Measurements from ENCODE around the gene CSTA. TPM values are rescaled to one million over a fixed set of nuclear protein-coding genes. Genes with fewer than 3 reads are reported as not detected.

Gene CSTA
- total RNA-seq, 3 donors from 2014 or later (not counting 1 experiment from before 2014, with no cell fraction given) = 3.1 to 7.8 (median 4.0) TPM

- peaks cover 56% of the 10 kb centered on the region for H3K36me3 ChIP-seq (ENCODE audit: control insufficient read depth, insufficient read depth, low read length)
- peaks cover 17% of the 10 kb centered on the region for H3K36me3 Mint-ChIP-seq
Measured at GRCh38 chr3:122366379-122366749, 41.3 kb downstream of the CSTA start.

GRCh38 chr3:122374034-122374433, 49.0 kb downstream of the CSTA start:
- Histone ChIP-seq H3K36me3 (ENCODE audit: control insufficient read depth, insufficient read depth, low read length) (peaks cover 18% of the 10 kb centered on the region), H3K27me3 (ENCODE audit: control insufficient read depth, insufficient read depth, low read length) (no peaks in the 10 kb centered on the region), H3K9me3 (ENCODE audit: control insufficient read depth, insufficient read depth, low read length) (no peaks in the 10 kb centered on the region), H3K27ac (ENCODE audit: low read length) (no peak overlapping the region), H3K4me3 (ENCODE audit: low read length) (no peak overlapping the region), H3K4me1 (ENCODE audit: control insufficient read depth, insufficient read depth, low read length) (no peaks in the 10 kb centered on the region)
- ATAC-seq (no peak), DNase-seq (no peak)
- Mint-ChIP-seq H3K4me3 (no peak overlapping the region), H3K9me3 (no peaks in the 10 kb centered on the region), H3K36me3 (peaks cover 7% of the 10 kb centered on the region), H3K27me3 (ENCODE audit: low read depth in 2 of 2) (no peaks in the 10 kb centered on the region), H3K4me1 (peaks cover 4 to 5% of the 10 kb centered on the region in 2 donors), H3K27ac (no peak overlapping the region)
- no CpG with 5 or more reads among the region's 1 CpG for WGBS (ENCODE audit: insufficient coverage)
- TF ChIP-seq CTCF (IDR thresholded peaks at IDR 0.05) = no peak
- intact Hi-C loops (cut with micrococcal nuclease) = no loop called here

More at GRCh38 chr3:122366379-122366749, 41.3 kb downstream of the CSTA start:
- Histone ChIP-seq H3K27ac (ENCODE audit: low read length) (no peak overlapping the region), H3K9me3 (ENCODE audit: control insufficient read depth, insufficient read depth, low read length) (no peaks in the 10 kb centered on the region), H3K4me1 (ENCODE audit: control insufficient read depth, insufficient read depth, low read length) (no peaks in the 10 kb centered on the region), H3K4me3 (ENCODE audit: low read length) (no peak overlapping the region), H3K27me3 (ENCODE audit: control insufficient read depth, insufficient read depth, low read length) (no peaks in the 10 kb centered on the region)
- ATAC-seq (no peak), DNase-seq (no peak)
- H3K27ac Mint-ChIP-seq = no peak overlapping the region
- 98% methylated on average over 4 of the region's 5 CpGs for WGBS (ENCODE audit: insufficient coverage)
- no peak overlapping the region for H3K4me3 Mint-ChIP-seq
- no peak for TF ChIP-seq CTCF (IDR thresholded peaks at IDR 0.05)
- H3K9me3 Mint-ChIP-seq = no peaks in the 10 kb centered on the region
- intact Hi-C loops (cut with micrococcal nuclease) = no loop called here
- no peaks in the 10 kb centered on the region for H3K27me3 Mint-ChIP-seq (ENCODE audit: low read depth in 2 of 2)
- peaks cover 4% of the 10 kb centered on the region in 2 donors for H3K4me1 Mint-ChIP-seq

DNA sequence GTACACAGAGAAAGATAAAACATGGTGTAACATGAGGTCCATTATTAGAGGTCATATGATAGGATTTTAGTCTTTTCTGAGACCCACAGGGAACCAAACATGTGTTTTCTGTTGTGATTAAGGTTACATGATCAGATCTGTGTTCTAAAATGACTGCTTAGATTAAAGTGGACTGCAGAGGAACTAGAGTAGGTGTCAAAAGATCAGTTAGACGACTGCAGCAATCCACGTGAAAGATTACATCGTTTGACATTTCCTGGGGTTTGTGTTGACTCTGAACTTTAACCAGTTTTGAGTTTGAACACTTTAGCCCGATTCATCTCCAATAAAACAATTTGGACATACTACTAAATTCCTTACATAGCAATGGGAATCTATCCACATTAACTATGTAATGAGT, 52.9 kb downstream of the CSTA start:
- Mint-ChIP-seq H3K9me3 (no peaks in the 10 kb centered on the region), H3K36me3 (no peaks in the 10 kb centered on the region), H3K27ac (no peak overlapping the region), H3K4me1 (peaks cover 7% of the 10 kb centered on the region in 2 donors), H3K4me3 (no peak overlapping the region), H3K27me3 (ENCODE audit: low read depth in 2 of 2) (no peaks in the 10 kb centered on the region)
- Histone ChIP-seq H3K4me1 (ENCODE audit: control insufficient read depth, insufficient read depth, low read length) (peaks cover 7% of the 10 kb centered on the region), H3K9me3 (ENCODE audit: control insufficient read depth, insufficient read depth, low read length) (no peaks in the 10 kb centered on the region), H3K27me3 (ENCODE audit: control insufficient read depth, insufficient read depth, low read length) (no peaks in the 10 kb centered on the region), H3K36me3 (ENCODE audit: control insufficient read depth, insufficient read depth, low read length) (no peaks in the 10 kb centered on the region), H3K27ac (ENCODE audit: low read length) (no peak overlapping the region), H3K4me3 (ENCODE audit: low read length) (no peak overlapping the region)
- intact Hi-C loops (cut with micrococcal nuclease) = no loop called here
- WGBS (ENCODE audit: insufficient coverage) = 75% methylated on average over 4 of the region's 4 CpGs
- TF ChIP-seq CTCF (IDR thresholded peaks at IDR 0.05) = no peak
- DNase-seq (no peak), ATAC-seq (no peak)

Measured in natural killer cell (primary cell).